Islet of Langerhans (tissue), 1 donor: ENCODE results near the gene ALDH1A1.

ENCODE experiments used
- FAIRE-seq: peaks from one replicate; lab custom pipeline; 2011; peaks lifted over from hg19 to GRCh38; lab: Jason Lieb, UNC

Gene ALDH1A1

GRCh38 chr9:72917892-72918509 is 34.9 kb downstream of the ALDH1A1 start:
- peak; percentile 92 for FAIRE-seq

GRCh38 chr9:72915659-72916058 is 37.2 kb downstream of the ALDH1A1 start:
- no peak for FAIRE-seq

- no peak for FAIRE-seq
These were observed 38.1 kb downstream of the ALDH1A1 start for GRCh38 chr9:72914750-72915149.

GRCh38 chr9:72913382-72914009 is 39.4 kb downstream of the ALDH1A1 start:
- no peak for FAIRE-seq

- FAIRE-seq = peak; percentile 24
These were observed 40.1 kb downstream of the ALDH1A1 start for GRCh38 chr9:72912476-72913381.

- no peak for FAIRE-seq
These were observed 41.0 kb downstream of the ALDH1A1 start for GRCh38 chr9:72911816-72912215.

GRCh38 chr9:72911247-72911775 is 41.5 kb downstream of the ALDH1A1 start:
- FAIRE-seq = no peak

- FAIRE-seq = peak; percentile 30
These were observed 43.4 kb downstream of the ALDH1A1 start for GRCh38 chr9:72909428-72909827.

GRCh38 chr9:72907421-72907820 is 45.4 kb downstream of the ALDH1A1 start:
- peak; percentile 51 for FAIRE-seq

GRCh38 chr9:72906810-72907209 is 46.0 kb downstream of the ALDH1A1 start:
- no peak for FAIRE-seq

GRCh38 chr9:72905514-72906480 is 47.1 kb downstream of the ALDH1A1 start:
- FAIRE-seq = peak; percentile 30

GRCh38 chr9:72904267-72905093 is 48.4 kb downstream of the ALDH1A1 start:
- no peak for FAIRE-seq

GRCh38 chr9:72903103-72903502 is 49.8 kb downstream of the ALDH1A1 start:
- FAIRE-seq = no peak

GRCh38 chr9:72902268-72902667 is 50.6 kb downstream of the ALDH1A1 start:
- no peak for FAIRE-seq

- FAIRE-seq = no peak
These were observed 52.9 kb downstream of the ALDH1A1 start for GRCh38 chr9:72899734-72900477.

- FAIRE-seq = no peak
These were observed 53.8 kb downstream of the ALDH1A1 start for GRCh38 chr9:72898784-72899733.

- FAIRE-seq = peak; percentile 65
These were observed 54.5 kb downstream of the ALDH1A1 start for GRCh38 chr9:72898360-72898759.

- FAIRE-seq = no peak
These were observed 55.7 kb downstream of the ALDH1A1 start for GRCh38 chr9:72897069-72897649.
